Psoas muscle (tissue), 8 donors: ENCODE data around the gene OPN3. TPM values are rescaled to one million over a fixed set of nuclear protein-coding genes. Genes with fewer than 3 reads are reported as not detected.
A peak's percentile ranks its signal among the peaks of the same experiment; 100 is the strongest.

ENCODE experiments used
- ATAC-seq, 4 donors: fragments of 200-7000 bp; cut with Tn5 transposase; one replicate each; pipeline ENCODE4 v1.9.1; 2020; ENCODE audit warnings: moderate library complexity in 3 of 4, mild to moderate bottlenecking in 2 of 4
- DNase-seq, 2 donors: peaks; one replicate each; pipeline ENCODE4 v3.0.0-alpha.2; 2020
- H3K27ac ChIP-seq: fragments of 200-600 bp; one replicate; pipeline ENCODE4 v1.8.0; 2022
- H3K27me3 ChIP-seq, 3 donors: fragments of 200-600 bp in 1 of 3; one replicate each; pipeline versions ENCODE4 v1.6.1 to v1.8.0; 2013 to 2022; ENCODE audit warnings: low read length in 2 of 3, mild to moderate bottlenecking in 2 of 3, moderate library complexity in 1 of 3; ENCODE audit not compliant: insufficient read depth in 3 of 3
- H3K36me3 ChIP-seq, 2 donors: fragments of 200-600 bp in 1 of 2; one replicate each; pipeline versions ENCODE4 v1.6.1 to v1.8.0; 2013 to 2022; ENCODE audit warnings: low read depth in 1 of 2, mild to moderate bottlenecking in 1 of 2, moderate library complexity in 1 of 2; ENCODE audit not compliant: insufficient read depth in 1 of 2
- H3K4me1 ChIP-seq: fragments of 200-600 bp; one replicate; pipeline ENCODE4 v1.8.0; 2022
- H3K4me3 ChIP-seq: fragments of 200-600 bp; one replicate; pipeline ENCODE4 v1.8.0; 2022; ENCODE audit warnings: mild to moderate bottlenecking
- H3K9me3 ChIP-seq: fragments of 200-600 bp; one replicate; pipeline ENCODE4 v1.8.0; 2022
- CTCF ChIP-seq: fragments of 200-600 bp; IDR thresholded peaks from one replicate; pipeline ENCODE4 v1.8.0; 2022; ENCODE audit warnings: antibody characterized with exemption
- WGBS, 3 donors: extraction: QIAGEN DNeasy Blood & Tissue Kit; methylation state at CpG; one replicate each; pipeline versions ENCODE4 v1.1.6 to v1.1.7; 2013; 5-methylcytosine and 5-hydroxymethylcytosine counted together
- intact Hi-C, 2 donors: fragments of 100-400 bp; cut with DNase I; formaldehyde crosslinking; loops; one replicate each; pipeline versions ENCODE4 v1.11.0 to v1.14.2; 2022
- polyA plus RNA-seq, 3 donors: library from polyadenylated mRNA; stranded (reverse); fragments of 200-250 nt; gene quantifications; one replicate each; pipeline ENCODE4 v1.2.3, GENCODE V29; 2013
- total RNA-seq, 4 donors: library from RNA; stranded (reverse); fragmentation: NEBNext Ultra II Directional in 2 of 4; extraction: Animal tissue kit (Norgen Biotek cat#: 25700) in 2 of 4; gene quantifications; one replicate each; pipeline versions ENCODE4 v1.2.1 to v1.2.4, GENCODE V29; 2021 to 2023
- donor health status: healthy with polysubstance abuse.
- donor health status: DM: no; HTN: no; CAD: no; lungs with moderate emphysema.
- donor health status: Bipolar disorder and iron deficiency.
- donor health status: healthy.
- donor health status: DM: yes; HTN: yes; CAD: no.
- donor health status: DM: no; HTN: no; CAD: no.
- donor health status: DM: no; HTN: no; CAD: no.
- donor health status: DM: yes; HTN: yes; CAD: no.

Gene OPN3
- total and polyA plus RNA-seq, 7 donors: 1.7 to 7.0 (median 4.1) TPM

- Histone ChIP-seq H3K27ac (no peak overlapping the region), H3K9me3 (no peaks in the 10 kb centered on the region), H3K27me3 (no peaks in the 10 kb centered on the region), H3K4me3 (no peak overlapping the region), H3K36me3 (peaks cover 0 to 5% of the 10 kb centered on the region in 2 donors), H3K4me1 (peaks cover 4% of the 10 kb centered on the region)
- DNase-seq: no peak
- no peak for TF ChIP-seq CTCF
- WGBS, 3 donors: 98% methylated on average over 1 of the region's 1 CpG
- intact Hi-C loops: no loop called here
- ATAC-seq: no peak
These were observed 9.7 kb downstream of the OPN3 start for GRCh38 chr1:241630476-241630875.

GRCh38 chr1:241630005-241630404 is 10.2 kb downstream of the OPN3 start:
- no peak for DNase-seq
- no peak for ATAC-seq
- intact Hi-C loops: no loop called here

GRCh38 chr1:241627453-241628259 is 12.5 kb downstream of the OPN3 start:
- intact Hi-C loops: loop anchor here in 1 of 2 donors (5.0 kb wide), 1 partner anchor 95 kb away; the partner anchor contains the start of gene KMO
- DNase-seq: no peak
- no peak overlapping the region for H3K27ac ChIP-seq
- H3K4me1 ChIP-seq: peaks cover 4% of the 10 kb centered on the region
- no peaks in the 10 kb centered on the region for H3K9me3 ChIP-seq
- WGBS, 3 donors: 21 to 40% (median 33%) methylated on average over 9 of the region's 9 CpGs
- H3K36me3 ChIP-seq: no peaks in the 10 kb centered on the region
- no peak overlapping the region for H3K4me3 ChIP-seq
- ATAC-seq: no peak
- H3K27me3 ChIP-seq: no peaks in the 10 kb centered on the region
- peak; percentile 46 for TF ChIP-seq CTCF

More at GRCh38 chr1:241630005-241630404, 10.2 kb downstream of the OPN3 start:
- H3K36me3 ChIP-seq: no peaks in the 10 kb centered on the region
- no peak overlapping the region for H3K27ac ChIP-seq
- H3K9me3 ChIP-seq: no peaks in the 10 kb centered on the region
- no peaks in the 10 kb centered on the region for H3K27me3 ChIP-seq
- peaks cover 4% of the 10 kb centered on the region for H3K4me1 ChIP-seq
- no peak overlapping the region for H3K4me3 ChIP-seq
- TF ChIP-seq CTCF: no peak

GRCh38 chr1:241624935-241625334 is 15.2 kb downstream of the OPN3 start:
- H3K27me3 ChIP-seq: no peaks in the 10 kb centered on the region
- peaks cover 4% of the 10 kb centered on the region for H3K4me1 ChIP-seq
- no peak for DNase-seq
- WGBS, 3 donors: 92 to 96% (median 94%) methylated on average over 2 of the region's 2 CpGs
- no peak overlapping the region for H3K27ac ChIP-seq
- intact Hi-C loops: loop anchor here in 1 of 2 donors (5.0 kb wide), 1 partner anchor 93 kb away; the partner anchor contains the start of gene KMO
- no peaks in the 10 kb centered on the region for H3K36me3 ChIP-seq
- no peak for TF ChIP-seq CTCF
- no peak overlapping the region for H3K4me3 ChIP-seq
- ATAC-seq: no peak
- no peaks in the 10 kb centered on the region for H3K9me3 ChIP-seq
